HepG2 (cell line): ENCODE data around the gene TNS4.

Source experiments
- FOXA3 ChIP-seq: IDR thresholded peaks from 2 replicates; pipeline ENCODE4 v1.6.1; 2016; ENCODE audit warnings: missing genetic modification reagents, missing compliant biosample characterization
- PAWR ChIP-seq: sonication (generic); formaldehyde crosslinking; IDR thresholded peaks from 2 replicates; pipeline ENCODE4 v1.4.0; 2020; ENCODE audit warnings: missing genetic modification reagents, mild to moderate bottlenecking, borderline replicate concordance

DNA sequence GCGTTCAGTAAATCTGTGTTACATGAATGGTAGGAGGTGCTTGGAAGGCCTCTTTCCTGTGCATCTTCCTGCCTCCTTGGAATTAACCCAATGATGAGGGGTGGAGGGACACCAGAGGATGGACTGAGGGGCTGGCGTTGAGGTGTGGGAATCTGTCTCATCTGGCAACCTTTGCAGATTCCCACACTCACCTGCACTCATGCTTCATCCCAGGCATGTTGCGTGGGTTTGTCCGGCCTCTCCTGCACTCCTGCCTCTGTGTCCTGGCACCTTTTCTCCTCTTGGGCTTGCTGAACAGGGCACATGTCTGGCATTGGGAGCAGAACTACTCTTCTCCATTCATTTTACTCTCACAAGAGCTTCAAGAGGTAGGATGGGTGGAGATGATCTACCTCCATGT is 61.3 kb downstream of the TNS4 start:
- TF ChIP-seq FOXA3 (CRISPR knock-in tag) (no peak), PAWR (CRISPR knock-in tag) (no peak)
